HepG2 (cell line): ENCODE data around the gene ANXA5.

Experiments used
- CAMTA2 ChIP-seq: sonication (generic); formaldehyde crosslinking; IDR thresholded peaks from 2 replicates; pipeline ENCODE4 v1.4.0; 2020; ENCODE audit warnings: mild to moderate bottlenecking, missing genetic modification reagents, borderline replicate concordance
- CTCF ChIP-seq: sonication (generic); formaldehyde crosslinking; IDR thresholded peaks from 2 replicates; pipeline ENCODE4 v1.5.0; 2020; ENCODE audit warnings: mild to moderate bottlenecking, missing genetic modification reagents, moderate library complexity
- EP300 ChIP-seq, 3 experiments: sonication (generic) in 1 of 3; formaldehyde crosslinking in 1 of 3; IDR thresholded peaks; 2 replicates each; pipeline versions ENCODE4 v1.5.1 to v1.6.1; 2011 to 2020; ENCODE audit warnings: low read depth in 2 of 3, low read length in 2 of 3, borderline replicate concordance in 1 of 3, improper control_type of control experiment in 1 of 3, mild to moderate bottlenecking in 1 of 3, missing genetic modification reagents in 1 of 3, moderate library complexity in 1 of 3
- EZH2 ChIP-seq: conservative IDR thresholded peaks from 2 replicates; pipeline ENCODE4 v1.6.1; 2012; ENCODE audit warnings: mild to moderate bottlenecking, low read depth, low read length, moderate library complexity
- IRF2 ChIP-seq: IDR thresholded peaks from 2 replicates; pipeline ENCODE4 v1.6.1; 2018; ENCODE audit warnings: missing genetic modification reagents, missing compliant biosample characterization
- MLLT10 ChIP-seq: sonication (generic); formaldehyde crosslinking; IDR thresholded peaks from 2 replicates; pipeline ENCODE4 v1.4.0; 2020; ENCODE audit warnings: missing genetic modification reagents
- POLR2AphosphoS5 ChIP-seq: IDR thresholded peaks from 2 replicates; pipeline ENCODE4 v1.6.1; 2012; ENCODE audit warnings: low read depth, low read length
- PRDM15 ChIP-seq: sonication (generic); formaldehyde crosslinking; IDR thresholded peaks from 2 replicates; pipeline ENCODE4 v1.4.0; 2020; ENCODE audit warnings: missing genetic modification reagents
- SMYD3 ChIP-seq: sonication (generic); formaldehyde crosslinking; IDR thresholded peaks from 2 replicates; pipeline ENCODE4 v1.8.1; 2023; ENCODE audit warnings: mild to moderate bottlenecking, missing genetic modification reagents
- ZBTB40 ChIP-seq, 2 experiments: fragments of 450-650 bp in 1 of 2; sonication (generic) in 1 of 2; formaldehyde crosslinking in 1 of 2; IDR thresholded peaks; 2 replicates each; pipeline versions ENCODE4 v1.6.1 to v1.8.0; 2016 to 2022; ENCODE audit warnings: antibody characterized with exemption in 1 of 2, mild to moderate bottlenecking in 1 of 2, missing genetic modification reagents in 1 of 2
- ZNF660 ChIP-seq: sonication (generic); formaldehyde crosslinking; IDR thresholded peaks from 2 replicates; pipeline ENCODE4 v1.5.1; 2020; ENCODE audit warnings: mild to moderate bottlenecking, low read depth, missing genetic modification reagents, borderline replicate concordance
- TF ChIP-seq, protein P1 (sequence below): sonication (generic); formaldehyde crosslinking; IDR thresholded peaks from 2 replicates; pipeline ENCODE4 v1.8.1; 2022; ENCODE audit warnings: mild to moderate bottlenecking, missing genetic modification reagents
- TF ChIP-seq, protein P2 (sequence below): sonication (generic); formaldehyde crosslinking; IDR thresholded peaks from 2 replicates; pipeline ENCODE4 v1.4.0; 2020; ENCODE audit warnings: missing genetic modification reagents
- TF ChIP-seq, protein P3 (sequence below): sonication (generic); formaldehyde crosslinking; IDR thresholded peaks from 2 replicates; pipeline ENCODE4 v1.5.0; 2020; ENCODE audit warnings: missing genetic modification reagents

GRCh38 chr4:121696581-121697461, at the start of gene ANXA5:
- no peak for TF ChIP-seq MLLT10 (CRISPR knock-in tag)
- TF ChIP-seq, protein P1, sequence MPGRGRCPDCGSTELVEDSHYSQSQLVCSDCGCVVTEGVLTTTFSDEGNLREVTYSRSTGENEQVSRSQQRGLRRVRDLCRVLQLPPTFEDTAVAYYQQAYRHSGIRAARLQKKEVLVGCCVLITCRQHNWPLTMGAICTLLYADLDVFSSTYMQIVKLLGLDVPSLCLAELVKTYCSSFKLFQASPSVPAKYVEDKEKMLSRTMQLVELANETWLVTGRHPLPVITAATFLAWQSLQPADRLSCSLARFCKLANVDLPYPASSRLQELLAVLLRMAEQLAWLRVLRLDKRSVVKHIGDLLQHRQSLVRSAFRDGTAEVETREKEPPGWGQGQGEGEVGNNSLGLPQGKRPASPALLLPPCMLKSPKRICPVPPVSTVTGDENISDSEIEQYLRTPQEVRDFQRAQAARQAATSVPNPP: no peak
- 0 out of 2 replicates have a peak, but pooled peaks have one; percentile 22 for TF ChIP-seq PRDM15 (CRISPR knock-in tag)
- TF ChIP-seq EZH2: no peak
- peak; percentile 16; the same call in 1 of the 2 replicates for TF ChIP-seq IRF2 (CRISPR knock-in tag)
- TF ChIP-seq, protein P2, sequence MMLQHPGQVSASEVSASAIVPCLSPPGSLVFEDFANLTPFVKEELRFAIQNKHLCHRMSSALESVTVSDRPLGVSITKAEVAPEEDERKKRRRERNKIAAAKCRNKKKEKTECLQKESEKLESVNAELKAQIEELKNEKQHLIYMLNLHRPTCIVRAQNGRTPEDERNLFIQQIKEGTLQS (CRISPR knock-in tag): no peak
- TF ChIP-seq EP300 (IDR thresholded peaks at IDR 0.05; ENCODE audit: low read depth in 2 of 2, low read length in 2 of 2): no peak
- TF ChIP-seq EP300 (CRISPR knock-in tag; IDR thresholded peaks at IDR 0.05; ENCODE audit: borderline replicate concordance): no peak
- no peak for TF ChIP-seq CAMTA2
- no peak for TF ChIP-seq ZNF660 (CRISPR knock-in tag)
- TF ChIP-seq POLR2AphosphoS5: peak; percentile 87
- TF ChIP-seq SMYD3 (CRISPR knock-in tag): no peak
- TF ChIP-seq, protein P3, sequence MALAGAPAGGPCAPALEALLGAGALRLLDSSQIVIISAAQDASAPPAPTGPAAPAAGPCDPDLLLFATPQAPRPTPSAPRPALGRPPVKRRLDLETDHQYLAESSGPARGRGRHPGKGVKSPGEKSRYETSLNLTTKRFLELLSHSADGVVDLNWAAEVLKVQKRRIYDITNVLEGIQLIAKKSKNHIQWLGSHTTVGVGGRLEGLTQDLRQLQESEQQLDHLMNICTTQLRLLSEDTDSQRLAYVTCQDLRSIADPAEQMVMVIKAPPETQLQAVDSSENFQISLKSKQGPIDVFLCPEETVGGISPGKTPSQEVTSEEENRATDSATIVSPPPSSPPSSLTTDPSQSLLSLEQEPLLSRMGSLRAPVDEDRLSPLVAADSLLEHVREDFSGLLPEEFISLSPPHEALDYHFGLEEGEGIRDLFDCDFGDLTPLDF (CRISPR knock-in tag): no peak
- TF ChIP-seq CTCF: peak; percentile 51
- TF ChIP-seq ZBTB40 (IDR thresholded peaks at IDR 0.05): no peak
- TF ChIP-seq ZBTB40 (CRISPR knock-in tag; IDR thresholded peaks at IDR 0.05): no peak; the same call in 1 of the 2 replicates
